ENCODE data around the gene OSBPL7.
A peak's percentile ranks its signal among the peaks of the same experiment; 100 is the strongest.

The OSBPL7 gene, protein sequence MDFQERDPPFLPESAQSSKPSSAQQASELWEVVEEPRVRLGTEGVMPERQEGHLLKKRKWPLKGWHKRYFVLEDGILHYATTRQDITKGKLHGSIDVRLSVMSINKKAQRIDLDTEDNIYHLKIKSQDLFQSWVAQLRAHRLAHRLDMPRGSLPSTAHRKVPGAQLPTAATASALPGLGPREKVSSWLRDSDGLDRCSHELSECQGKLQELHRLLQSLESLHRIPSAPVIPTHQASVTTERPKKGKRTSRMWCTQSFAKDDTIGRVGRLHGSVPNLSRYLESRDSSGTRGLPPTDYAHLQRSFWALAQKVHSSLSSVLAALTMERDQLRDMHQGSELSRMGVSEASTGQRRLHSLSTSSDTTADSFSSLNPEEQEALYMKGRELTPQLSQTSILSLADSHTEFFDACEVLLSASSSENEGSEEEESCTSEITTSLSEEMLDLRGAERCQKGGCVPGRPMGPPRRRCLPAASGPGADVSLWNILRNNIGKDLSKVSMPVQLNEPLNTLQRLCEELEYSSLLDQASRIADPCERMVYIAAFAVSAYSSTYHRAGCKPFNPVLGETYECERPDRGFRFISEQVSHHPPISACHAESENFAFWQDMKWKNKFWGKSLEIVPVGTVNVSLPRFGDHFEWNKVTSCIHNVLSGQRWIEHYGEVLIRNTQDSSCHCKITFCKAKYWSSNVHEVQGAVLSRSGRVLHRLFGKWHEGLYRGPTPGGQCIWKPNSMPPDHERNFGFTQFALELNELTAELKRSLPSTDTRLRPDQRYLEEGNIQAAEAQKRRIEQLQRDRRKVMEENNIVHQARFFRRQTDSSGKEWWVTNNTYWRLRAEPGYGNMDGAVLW

DNA sequence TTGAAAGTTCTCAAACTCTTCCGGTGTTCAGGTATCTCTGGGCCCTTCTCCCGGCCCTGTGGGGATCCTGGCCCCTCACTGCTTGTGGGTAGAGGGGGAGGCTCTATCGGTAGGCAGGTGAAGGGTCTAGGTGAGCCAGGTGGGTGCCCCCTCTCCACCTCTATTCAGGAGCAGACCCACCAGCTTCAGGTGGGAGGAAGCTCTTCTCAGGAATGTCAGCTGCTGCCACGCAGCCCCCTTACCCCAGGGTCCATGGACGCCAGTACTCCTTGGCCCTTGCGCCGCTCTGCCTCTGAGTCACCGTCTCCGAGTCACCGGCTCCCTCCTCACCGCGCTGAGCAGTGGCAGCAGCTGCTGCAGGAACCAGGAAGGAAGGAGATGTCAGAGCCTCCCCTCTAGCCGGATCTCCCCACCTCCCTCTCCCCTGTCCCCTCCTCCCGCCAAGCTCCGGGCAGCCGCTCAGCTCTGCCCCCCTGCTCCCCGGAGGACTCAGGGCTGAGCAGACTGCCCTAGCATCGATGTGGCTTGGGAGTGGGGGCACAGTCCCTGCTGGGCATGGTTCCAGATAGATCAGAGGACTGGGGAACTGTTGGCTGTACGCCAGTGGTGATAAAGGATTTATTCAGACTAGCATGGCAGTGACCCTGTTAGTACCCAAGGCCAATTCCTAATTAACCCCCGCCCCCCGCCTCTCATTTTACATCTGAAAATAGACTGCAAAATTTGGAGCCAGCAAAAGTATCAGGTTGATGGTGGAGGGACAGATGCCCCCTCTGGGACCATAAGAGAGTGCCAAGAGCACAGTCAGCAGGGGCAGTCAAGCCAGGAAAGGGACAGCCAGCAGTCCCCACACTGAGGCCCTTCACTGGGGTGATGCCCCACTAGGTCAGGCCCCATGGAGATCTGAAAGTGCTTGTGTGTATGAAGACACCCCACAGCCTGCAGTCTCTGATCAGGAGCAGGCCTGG lies at the start of gene OSBPL7:
TSS of gene OSBPL7 (minus strand) at position 371 of the 968 bp plus-strand sequence. CDS start 1,516 bp downstream, outside the sequence.
- DNase-seq (ENCODE audit: low read depth in 2 of 2): peak; percentile 56 to 66

GRCh38 chr17:47871048-47871447 lies 49.5 kb upstream of the OSBPL7 start:
- no peak for DNase-seq (ENCODE audit: low read depth in 2 of 2)

DNA sequence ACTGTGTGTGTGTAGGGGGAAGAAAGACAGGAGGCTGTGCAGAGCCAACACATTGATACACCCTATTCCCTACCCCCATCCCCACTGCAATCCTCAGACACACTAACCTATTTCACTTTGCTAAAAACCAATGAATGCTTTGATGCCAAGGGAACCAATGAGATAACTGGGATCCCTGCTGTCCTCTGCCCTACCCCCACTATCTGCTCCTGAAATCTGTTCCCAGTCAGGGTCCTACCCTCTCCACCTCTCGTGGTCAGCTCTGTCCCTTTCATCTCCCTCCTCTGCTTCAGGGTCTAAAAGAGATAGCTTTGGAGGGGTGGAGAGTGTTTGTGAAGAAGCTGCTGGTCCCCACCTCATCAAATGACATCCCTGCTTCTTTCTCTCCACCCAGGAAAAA lies 48.5 kb upstream of the OSBPL7 start:
- no peak for DNase-seq (ENCODE audit: low read depth in 2 of 2)

DNA sequence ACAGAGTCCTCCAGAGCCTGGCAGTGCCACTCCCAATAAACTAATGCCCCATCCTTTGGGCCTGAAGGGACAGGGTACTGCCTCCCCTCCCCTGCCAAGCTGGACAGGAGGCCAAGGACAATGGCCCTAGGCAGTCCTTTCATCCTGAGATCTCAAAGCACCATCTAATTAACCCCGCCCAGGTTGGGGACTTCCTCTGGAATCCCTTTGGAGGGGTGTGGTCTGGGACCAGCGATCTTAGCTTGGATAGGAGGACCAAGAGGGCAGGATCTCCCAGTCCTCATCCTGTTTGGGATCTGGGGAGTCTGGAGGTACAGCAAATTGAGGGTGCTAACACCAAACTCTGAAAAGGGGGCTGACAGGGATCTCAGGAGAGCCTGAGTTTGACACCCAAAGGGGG lies 47.5 kb upstream of the OSBPL7 start:
- no peak for DNase-seq (ENCODE audit: low read depth in 2 of 2)

GRCh38 chr17:47867813-47868533 lies 46.4 kb upstream of the OSBPL7 start:
- no peak for DNase-seq (ENCODE audit: low read depth in 2 of 2)

GRCh38 chr17:47866941-47867340 lies 45.3 kb upstream of the OSBPL7 start:
- DNase-seq (ENCODE audit: low read depth in 2 of 2): no peak

DNA sequence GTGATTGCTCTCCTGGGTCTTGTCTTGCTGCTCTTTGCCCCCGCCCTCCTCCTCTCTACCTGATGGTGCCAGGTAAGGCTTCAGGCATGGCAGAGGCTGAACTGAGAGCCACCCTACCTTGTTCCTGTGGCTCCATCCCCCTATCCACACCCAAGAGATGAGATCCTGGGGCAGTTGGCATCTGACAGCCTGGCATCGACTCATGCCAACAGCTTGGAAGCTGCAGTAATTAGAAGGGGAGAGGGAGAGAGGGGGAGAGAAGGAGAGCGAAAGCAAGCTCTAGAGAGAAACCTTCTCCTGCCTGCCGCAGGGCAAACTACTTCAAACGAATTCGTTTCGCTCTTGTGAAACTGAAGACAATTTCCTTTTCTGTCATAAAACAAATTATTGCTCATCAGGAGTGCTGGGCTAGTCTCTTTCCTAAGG lies 43.2 kb upstream of the OSBPL7 start:
- no peak for DNase-seq (ENCODE audit: low read depth in 2 of 2)

GRCh38 chr17:47862621-47863440 lies 41.2 kb upstream of the OSBPL7 start:
- no peak for DNase-seq (ENCODE audit: low read depth in 2 of 2)

- DNase-seq (ENCODE audit: low read depth in 2 of 2): no peak
These were observed 38.8 kb upstream of the OSBPL7 start for GRCh38 chr17:47860386-47860785.

GRCh38 chr17:47857551-47858455 lies 36.2 kb upstream of the OSBPL7 start:
- no peak for DNase-seq (ENCODE audit: low read depth in 2 of 2)

- no peak for DNase-seq (ENCODE audit: low read depth in 2 of 2)
These were observed 35.2 kb upstream of the OSBPL7 start for GRCh38 chr17:47856830-47857229.

- DNase-seq (ENCODE audit: low read depth in 2 of 2): no peak
These were observed 34.1 kb upstream of the OSBPL7 start for GRCh38 chr17:47855737-47856136.

GRCh38 chr17:47853616-47854015 lies 32.0 kb upstream of the OSBPL7 start:
- no peak for DNase-seq (ENCODE audit: low read depth in 2 of 2)

DNA sequence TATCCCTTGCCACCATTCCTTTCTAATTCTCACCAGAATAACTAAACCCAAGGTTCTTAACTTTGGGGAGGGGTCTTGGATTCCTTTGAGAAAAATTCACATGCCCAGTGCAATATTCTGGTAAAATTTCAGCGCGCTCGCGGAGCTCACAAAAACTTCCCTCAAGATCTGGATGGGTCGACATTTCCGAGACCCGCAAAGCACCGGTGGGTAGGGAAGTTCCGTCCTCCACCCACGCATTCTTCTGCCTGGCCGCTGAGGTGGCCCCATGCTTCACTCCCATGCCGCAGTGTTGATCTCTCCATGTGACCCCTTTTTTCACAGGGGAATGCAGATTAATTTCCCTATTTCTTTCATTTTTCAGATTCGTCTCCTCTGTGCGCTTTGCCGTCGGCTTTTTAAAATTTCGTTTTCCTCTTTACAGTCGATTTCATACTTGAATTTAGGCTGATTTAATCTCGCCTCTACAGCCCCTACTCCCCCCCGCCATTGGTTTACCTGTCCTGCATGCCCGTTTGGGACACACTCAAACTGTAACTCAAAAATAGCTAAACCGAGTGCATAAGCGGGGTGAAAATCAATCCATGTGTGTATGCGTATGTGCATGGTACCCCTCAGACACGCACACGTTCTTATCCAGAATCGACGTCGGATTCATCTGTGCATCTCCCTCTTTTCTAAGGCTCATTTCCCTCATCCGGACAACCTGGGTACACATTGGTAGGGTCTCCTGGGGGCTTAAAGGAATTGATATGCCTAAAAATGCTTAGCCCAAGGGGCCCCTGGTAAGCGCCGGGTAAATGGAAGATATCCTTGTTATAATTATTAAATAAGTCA lies 30.7 kb upstream of the OSBPL7 start:
- DNase-seq (ENCODE audit: low read depth in 2 of 2): no peak

DNA sequence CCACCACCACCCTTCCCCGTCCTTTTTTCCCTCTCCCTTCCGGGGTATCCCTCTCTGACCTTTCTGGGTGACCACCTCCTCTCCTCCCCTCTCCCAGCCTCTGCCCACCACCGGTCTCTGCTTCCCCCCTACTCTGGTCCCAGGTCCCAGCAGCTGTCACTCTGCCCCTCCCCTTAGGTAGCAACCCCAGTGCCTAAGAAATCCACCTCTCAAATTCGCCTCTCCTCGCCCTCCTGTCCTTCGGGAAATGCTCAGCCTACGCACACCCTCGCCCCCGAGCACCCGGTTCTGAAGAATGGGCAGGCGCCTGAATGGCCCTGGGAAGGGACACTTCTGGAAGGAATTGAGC lies 30.1 kb upstream of the OSBPL7 start:
- DNase-seq (ENCODE audit: low read depth in 2 of 2): no peak

DNA sequence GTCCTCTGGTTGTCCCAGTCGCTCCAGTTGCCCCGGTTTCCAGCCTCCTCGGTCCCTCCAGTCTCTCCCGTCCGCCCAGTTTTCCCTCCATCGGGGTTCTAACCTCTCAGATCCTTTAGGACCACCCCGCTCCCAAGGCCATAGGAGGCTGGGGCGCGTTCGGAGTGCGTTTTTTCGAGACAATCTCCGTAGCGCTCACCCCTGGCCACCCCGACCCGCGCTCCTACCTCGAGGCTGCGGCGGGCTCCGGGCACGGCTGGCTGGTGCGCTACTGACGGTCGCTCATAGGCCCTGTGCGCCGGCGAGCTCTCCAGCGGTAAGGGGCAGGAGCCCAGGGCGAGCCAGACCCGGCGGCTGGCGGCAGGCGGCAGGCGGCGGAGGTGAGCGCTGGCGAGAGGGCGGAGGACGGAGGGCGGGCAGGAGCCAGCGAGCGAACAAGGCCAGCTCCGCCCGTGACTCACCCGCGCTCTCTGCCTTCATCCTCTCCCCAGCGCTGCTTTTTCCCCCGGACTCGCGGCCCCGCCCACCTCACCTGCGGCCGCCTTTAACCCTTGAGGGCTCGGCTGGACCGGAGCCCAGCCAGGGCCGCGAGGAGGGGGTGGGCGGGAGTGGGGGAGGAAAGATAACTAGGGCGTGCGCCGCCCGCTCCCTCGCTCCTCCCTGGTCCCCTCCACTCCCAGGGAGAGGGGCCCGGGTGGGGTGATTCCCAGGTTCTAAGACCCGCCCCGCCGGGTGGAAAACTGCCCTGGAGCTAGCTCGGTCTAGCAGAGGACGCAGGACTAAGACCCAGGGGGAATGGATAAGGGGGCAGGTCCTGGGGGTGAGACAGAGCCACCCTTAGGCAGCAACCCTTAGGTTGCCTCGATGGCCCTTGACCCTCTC lies 29.3 kb upstream of the OSBPL7 start, which contains the start of gene SP6:
TSS of gene SP6 (minus strand) at position 472 of the 882 bp plus-strand sequence. CDS start 2,734 bp downstream, outside the sequence.
- peak; percentile 36 to 53 for DNase-seq (ENCODE audit: low read depth in 2 of 2)

GRCh38 chr17:47850373-47850691 lies 28.7 kb upstream of the OSBPL7 start:
- DNase-seq (ENCODE audit: low read depth in 2 of 2): no peak

All from stimulated activated CD8-positive, alpha-beta memory T cell treated with anti-CD3 and anti-CD28 coated beads, Interleukin-2, amount 100 ng/mL, for 1 hour (primary cell).